Neural cell (in vitro differentiated cells): ENCODE data around the gene MT4.

ENCODE experiments used
- EP300 ChIP-seq: fragments of 450-650 bp; conservative IDR thresholded peaks from 2 replicates; pipeline ENCODE4 v1.6.1; 2014; ENCODE audit warnings: antibody characterized with exemption, mild to moderate bottlenecking, moderate library complexity; ENCODE audit not compliant: poor library complexity, severe bottlenecking
- EZH2 ChIP-seq: fragments of 200-600, 300-800 bp; shearing (Covaris generic), sonication (generic); IDR thresholded peaks from 2 replicates; pipeline ENCODE4 v1.6.1; 2014; ENCODE audit warnings: antibody characterized with exemption, low read length, borderline replicate concordance, mild to moderate bottlenecking; ENCODE audit not compliant: insufficient read depth, poor library complexity, severe bottlenecking
- TAF1 ChIP-seq: IDR thresholded peaks from 2 replicates; pipeline ENCODE4 v1.6.1; 2012; ENCODE audit warnings: low read depth
- TF ChIP-seq, protein P1 (sequence below): fragments of 450-650 bp; IDR thresholded peaks from 2 replicates; pipeline ENCODE4 v1.5.1; 2014; ENCODE audit warnings: antibody characterized with exemption, mild to moderate bottlenecking, moderate library complexity; ENCODE audit not compliant: poor library complexity, severe bottlenecking
- TF ChIP-seq, protein P2 (sequence below): IDR thresholded peaks from 2 replicates; pipeline ENCODE4 v1.6.1; 2012; ENCODE audit warnings: borderline replicate concordance

- TF ChIP-seq, protein P1, sequence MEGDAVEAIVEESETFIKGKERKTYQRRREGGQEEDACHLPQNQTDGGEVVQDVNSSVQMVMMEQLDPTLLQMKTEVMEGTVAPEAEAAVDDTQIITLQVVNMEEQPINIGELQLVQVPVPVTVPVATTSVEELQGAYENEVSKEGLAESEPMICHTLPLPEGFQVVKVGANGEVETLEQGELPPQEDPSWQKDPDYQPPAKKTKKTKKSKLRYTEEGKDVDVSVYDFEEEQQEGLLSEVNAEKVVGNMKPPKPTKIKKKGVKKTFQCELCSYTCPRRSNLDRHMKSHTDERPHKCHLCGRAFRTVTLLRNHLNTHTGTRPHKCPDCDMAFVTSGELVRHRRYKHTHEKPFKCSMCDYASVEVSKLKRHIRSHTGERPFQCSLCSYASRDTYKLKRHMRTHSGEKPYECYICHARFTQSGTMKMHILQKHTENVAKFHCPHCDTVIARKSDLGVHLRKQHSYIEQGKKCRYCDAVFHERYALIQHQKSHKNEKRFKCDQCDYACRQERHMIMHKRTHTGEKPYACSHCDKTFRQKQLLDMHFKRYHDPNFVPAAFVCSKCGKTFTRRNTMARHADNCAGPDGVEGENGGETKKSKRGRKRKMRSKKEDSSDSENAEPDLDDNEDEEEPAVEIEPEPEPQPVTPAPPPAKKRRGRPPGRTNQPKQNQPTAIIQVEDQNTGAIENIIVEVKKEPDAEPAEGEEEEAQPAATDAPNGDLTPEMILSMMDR = no peak
- TF ChIP-seq EP300 (no peak), EZH2 (no peak), TAF1 (no peak)
- TF ChIP-seq, protein P2, sequence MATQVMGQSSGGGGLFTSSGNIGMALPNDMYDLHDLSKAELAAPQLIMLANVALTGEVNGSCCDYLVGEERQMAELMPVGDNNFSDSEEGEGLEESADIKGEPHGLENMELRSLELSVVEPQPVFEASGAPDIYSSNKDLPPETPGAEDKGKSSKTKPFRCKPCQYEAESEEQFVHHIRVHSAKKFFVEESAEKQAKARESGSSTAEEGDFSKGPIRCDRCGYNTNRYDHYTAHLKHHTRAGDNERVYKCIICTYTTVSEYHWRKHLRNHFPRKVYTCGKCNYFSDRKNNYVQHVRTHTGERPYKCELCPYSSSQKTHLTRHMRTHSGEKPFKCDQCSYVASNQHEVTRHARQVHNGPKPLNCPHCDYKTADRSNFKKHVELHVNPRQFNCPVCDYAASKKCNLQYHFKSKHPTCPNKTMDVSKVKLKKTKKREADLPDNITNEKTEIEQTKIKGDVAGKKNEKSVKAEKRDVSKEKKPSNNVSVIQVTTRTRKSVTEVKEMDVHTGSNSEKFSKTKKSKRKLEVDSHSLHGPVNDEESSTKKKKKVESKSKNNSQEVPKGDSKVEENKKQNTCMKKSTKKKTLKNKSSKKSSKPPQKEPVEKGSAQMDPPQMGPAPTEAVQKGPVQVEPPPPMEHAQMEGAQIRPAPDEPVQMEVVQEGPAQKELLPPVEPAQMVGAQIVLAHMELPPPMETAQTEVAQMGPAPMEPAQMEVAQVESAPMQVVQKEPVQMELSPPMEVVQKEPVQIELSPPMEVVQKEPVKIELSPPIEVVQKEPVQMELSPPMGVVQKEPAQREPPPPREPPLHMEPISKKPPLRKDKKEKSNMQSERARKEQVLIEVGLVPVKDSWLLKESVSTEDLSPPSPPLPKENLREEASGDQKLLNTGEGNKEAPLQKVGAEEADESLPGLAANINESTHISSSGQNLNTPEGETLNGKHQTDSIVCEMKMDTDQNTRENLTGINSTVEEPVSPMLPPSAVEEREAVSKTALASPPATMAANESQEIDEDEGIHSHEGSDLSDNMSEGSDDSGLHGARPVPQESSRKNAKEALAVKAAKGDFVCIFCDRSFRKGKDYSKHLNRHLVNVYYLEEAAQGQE = no peak
Observed at GRCh38 chr16:56577300-56577625, 12.4 kb downstream of the MT4 start.
